GM12872 (cell line): Measurements from ENCODE around the gene SLC9A5.

Experiments used
- TF ChIP-seq, protein P1 (sequence below): IDR thresholded peaks from 3 replicates; pipeline ENCODE4 v1.5.1; 2011; ENCODE audit warnings: low read depth, mild to moderate bottlenecking, low read length, moderate library complexity; ENCODE audit not compliant: insufficient read depth

SLC9A5 gene

DNA sequence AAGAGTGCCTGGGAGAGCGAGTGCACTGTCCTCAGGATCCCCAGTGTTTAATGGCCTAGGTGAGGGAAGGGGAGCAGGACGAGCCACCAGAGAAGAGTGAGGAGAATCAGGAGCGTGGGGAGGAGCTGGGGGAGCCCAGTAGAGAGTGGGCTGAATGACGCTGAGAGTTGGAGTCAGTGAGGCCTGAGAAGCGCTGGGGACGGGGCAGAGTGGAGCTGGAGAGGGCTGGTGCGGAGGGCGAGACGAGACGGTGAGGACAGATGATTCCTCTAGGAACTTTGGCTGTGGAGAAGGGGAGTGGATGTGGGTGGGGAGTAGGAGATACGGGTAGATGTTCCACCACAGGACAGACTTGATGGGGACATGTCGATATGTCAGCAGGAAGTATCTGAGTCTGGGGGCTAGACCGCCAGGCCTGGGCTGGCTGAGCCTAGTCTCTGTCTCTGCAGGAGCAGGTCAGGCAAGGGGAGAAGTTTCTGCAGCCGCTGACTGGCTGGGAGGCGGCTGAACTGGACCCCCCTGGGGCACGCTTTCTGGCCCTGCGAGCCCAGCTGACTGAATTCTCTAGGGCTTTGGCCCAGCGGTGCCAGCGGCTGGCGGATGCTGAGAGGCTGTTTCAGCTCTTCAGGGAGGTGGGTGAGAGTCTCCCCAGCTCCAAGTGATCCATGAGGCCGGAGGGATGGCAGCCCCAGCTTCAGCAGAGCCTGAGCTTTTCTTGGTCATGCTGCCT is 35.2 kb downstream of the SLC9A5 start:
- TF ChIP-seq, protein P1, sequence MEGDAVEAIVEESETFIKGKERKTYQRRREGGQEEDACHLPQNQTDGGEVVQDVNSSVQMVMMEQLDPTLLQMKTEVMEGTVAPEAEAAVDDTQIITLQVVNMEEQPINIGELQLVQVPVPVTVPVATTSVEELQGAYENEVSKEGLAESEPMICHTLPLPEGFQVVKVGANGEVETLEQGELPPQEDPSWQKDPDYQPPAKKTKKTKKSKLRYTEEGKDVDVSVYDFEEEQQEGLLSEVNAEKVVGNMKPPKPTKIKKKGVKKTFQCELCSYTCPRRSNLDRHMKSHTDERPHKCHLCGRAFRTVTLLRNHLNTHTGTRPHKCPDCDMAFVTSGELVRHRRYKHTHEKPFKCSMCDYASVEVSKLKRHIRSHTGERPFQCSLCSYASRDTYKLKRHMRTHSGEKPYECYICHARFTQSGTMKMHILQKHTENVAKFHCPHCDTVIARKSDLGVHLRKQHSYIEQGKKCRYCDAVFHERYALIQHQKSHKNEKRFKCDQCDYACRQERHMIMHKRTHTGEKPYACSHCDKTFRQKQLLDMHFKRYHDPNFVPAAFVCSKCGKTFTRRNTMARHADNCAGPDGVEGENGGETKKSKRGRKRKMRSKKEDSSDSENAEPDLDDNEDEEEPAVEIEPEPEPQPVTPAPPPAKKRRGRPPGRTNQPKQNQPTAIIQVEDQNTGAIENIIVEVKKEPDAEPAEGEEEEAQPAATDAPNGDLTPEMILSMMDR = no peak

GRCh38 chr16:67284699-67285646 is 36.2 kb downstream of the SLC9A5 start:
- TF ChIP-seq, protein P1 = 0 out of 3 replicates have a peak, but pooled peaks have one; percentile 25

DNA sequence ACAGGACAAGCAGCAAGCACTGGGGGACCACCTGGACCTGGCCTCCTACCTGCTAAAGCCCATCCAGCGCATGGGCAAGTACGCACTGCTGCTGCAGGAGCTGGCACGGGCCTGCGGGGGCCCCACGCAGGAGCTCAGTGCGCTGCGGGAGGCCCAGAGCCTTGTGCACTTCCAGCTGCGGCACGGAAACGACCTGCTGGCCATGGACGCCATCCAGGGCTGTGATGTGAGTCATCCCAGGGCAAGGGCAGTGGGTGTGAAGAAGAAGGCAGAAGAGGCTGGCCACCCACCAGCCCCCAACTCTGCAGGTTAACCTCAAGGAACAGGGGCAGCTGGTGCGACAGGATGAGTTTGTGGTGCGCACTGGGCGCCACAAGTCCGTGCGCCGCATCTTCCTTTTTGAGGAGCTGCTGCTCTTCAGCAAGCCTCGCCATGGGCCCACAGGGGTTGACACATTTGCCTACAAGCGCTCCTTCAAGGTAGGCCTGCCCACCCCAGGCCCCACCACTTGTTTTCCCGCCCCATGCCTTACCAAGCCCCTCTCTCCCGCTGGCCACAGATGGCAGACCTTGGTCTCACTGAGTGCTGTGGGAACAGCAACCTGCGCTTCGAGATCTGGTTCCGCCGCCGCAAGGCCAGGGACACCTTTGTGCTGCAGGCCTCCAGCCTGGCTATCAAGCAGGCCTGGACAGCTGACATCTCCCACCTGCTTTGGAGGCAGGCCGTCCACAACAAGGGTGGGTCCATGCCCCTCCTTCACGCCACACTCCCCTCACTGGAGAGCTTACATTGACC is 37.9 kb downstream of the SLC9A5 start:
- TF ChIP-seq, protein P1 = no peak

GRCh38 chr16:67287960-67288359 is 39.2 kb downstream of the SLC9A5 start:
- TF ChIP-seq, protein P1 = no peak

GRCh38 chr16:67291461-67291860 is 42.7 kb downstream of the SLC9A5 start:
- TF ChIP-seq, protein P1 = no peak

- TF ChIP-seq, protein P1 = no peak
Measured at GRCh38 chr16:67294171-67294757, 45.5 kb downstream of the SLC9A5 start.
